ENCODE data around the gene WDFY4.

DNA sequence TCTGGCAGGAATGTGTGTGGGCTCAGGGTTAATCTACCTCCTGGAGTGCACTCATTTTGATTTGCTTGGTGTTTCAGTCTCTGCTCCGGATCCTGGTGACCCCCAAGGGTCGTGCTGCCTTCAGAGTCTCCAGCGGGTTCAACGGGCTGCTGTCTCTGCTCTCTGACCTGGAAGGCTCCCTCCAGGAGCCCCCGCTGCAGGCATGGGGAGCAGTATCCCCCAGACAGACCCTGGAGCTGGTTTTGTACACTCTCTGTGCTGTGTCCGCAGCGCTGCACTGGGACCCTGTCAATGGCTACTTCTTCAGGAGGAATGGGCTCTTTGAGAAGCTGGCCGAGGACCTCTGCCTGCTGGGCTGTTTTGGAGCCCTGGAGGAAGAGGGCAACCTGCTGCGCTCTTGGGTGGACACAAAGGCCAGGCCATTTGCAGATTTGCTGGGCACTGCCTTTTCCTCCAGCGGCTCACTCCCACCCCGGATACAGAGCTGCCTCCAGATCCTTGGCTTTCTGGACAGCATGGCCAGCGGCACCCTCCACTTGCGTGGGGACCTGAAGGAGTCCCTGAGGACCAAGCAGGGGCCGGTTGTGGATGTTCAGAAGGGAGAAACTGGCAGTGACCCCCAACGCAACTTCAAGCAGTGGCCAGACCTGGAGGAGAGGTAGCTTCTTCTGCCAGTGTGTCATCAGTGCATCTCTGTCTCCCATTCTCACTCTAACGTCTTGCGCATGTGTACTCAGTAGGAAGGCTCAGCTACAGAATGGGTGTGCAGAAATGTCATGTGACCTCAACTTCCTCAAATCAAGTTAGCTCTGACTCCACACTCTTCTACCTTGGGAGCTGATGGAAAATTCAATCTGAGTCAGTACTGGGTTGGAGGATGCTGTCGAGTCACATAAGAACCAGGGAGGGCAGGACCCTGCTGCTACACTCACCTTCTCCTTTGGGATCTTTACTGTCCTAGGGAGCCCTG lies 58.5 kb downstream of the WDFY4 start:
- TF ChIP-seq, protein P1, sequence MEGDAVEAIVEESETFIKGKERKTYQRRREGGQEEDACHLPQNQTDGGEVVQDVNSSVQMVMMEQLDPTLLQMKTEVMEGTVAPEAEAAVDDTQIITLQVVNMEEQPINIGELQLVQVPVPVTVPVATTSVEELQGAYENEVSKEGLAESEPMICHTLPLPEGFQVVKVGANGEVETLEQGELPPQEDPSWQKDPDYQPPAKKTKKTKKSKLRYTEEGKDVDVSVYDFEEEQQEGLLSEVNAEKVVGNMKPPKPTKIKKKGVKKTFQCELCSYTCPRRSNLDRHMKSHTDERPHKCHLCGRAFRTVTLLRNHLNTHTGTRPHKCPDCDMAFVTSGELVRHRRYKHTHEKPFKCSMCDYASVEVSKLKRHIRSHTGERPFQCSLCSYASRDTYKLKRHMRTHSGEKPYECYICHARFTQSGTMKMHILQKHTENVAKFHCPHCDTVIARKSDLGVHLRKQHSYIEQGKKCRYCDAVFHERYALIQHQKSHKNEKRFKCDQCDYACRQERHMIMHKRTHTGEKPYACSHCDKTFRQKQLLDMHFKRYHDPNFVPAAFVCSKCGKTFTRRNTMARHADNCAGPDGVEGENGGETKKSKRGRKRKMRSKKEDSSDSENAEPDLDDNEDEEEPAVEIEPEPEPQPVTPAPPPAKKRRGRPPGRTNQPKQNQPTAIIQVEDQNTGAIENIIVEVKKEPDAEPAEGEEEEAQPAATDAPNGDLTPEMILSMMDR (IDR thresholded peaks at IDR 0.05) = no peak
- TF ChIP-seq POLR2A (IDR thresholded peaks at IDR 0.05) = no peak

All from gastroesophageal sphincter (tissue), 3 donors.